ENCODE results near the gene ACOX1.

The ACOX1 gene

DNA sequence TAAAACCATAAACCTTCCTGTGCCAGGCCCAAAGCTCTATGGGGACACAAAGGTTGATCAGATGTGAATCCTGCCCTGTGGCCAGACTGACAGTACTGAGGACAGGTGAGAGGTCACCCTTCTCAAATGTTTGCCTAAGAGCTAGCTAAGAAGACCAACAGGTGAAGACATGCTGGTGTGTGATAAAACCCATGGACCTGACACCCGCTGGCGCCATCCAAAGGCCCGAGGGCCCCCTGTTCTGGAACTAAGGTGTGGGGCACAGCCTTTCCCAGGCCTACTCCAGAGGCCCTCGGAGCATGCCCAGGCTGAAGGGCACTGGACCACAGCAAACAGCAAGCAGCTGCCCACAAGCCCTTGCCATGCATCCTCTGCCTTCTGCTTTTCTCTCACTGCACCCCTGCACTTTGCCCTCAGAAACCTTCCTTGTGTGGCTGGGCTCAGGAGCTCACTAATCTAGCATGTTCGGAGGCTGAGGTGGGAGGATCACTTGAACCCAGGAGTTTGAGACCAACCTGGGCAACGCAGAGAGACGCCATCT is 16.5 kb upstream of the ACOX1 start:
- DNase-seq (ENCODE audit: low read depth) = no peak
- TF ChIP-seq, protein P1, sequence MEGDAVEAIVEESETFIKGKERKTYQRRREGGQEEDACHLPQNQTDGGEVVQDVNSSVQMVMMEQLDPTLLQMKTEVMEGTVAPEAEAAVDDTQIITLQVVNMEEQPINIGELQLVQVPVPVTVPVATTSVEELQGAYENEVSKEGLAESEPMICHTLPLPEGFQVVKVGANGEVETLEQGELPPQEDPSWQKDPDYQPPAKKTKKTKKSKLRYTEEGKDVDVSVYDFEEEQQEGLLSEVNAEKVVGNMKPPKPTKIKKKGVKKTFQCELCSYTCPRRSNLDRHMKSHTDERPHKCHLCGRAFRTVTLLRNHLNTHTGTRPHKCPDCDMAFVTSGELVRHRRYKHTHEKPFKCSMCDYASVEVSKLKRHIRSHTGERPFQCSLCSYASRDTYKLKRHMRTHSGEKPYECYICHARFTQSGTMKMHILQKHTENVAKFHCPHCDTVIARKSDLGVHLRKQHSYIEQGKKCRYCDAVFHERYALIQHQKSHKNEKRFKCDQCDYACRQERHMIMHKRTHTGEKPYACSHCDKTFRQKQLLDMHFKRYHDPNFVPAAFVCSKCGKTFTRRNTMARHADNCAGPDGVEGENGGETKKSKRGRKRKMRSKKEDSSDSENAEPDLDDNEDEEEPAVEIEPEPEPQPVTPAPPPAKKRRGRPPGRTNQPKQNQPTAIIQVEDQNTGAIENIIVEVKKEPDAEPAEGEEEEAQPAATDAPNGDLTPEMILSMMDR (conservative IDR thresholded peaks at IDR 0.05; ENCODE audit: low read length) = no peak
- H3K4me3 ChIP-seq (ENCODE audit: low read length) = no peak overlapping the region

DNA sequence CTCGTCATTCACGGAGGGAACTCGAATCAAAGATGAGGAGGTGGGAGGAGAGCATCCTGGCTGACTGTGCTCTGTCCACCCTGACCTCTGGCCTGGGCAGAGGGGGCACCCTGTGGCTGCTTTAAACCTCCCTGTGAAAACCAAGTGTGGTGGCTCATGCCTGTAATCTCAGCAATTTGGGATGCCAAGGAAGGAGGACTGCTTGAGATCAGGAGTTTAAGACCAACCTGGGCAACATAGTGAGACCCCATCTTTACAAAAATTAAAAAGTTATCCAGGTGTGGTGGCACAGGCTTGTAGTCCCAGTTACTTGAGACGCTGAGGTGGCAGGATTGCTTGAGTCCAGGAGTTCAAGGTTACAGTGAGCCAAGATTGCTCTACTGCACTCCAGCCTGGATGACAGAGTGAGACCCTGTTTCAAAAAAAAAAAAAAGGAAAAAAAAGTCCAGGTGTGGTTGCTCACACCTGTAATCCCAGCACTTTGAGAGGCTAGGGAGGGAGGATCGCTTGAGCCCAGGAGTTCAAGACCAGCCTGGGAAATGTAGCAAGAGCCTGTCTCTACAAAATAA is 15.9 kb upstream of the ACOX1 start:
- TF ChIP-seq, protein P1 (conservative IDR thresholded peaks at IDR 0.05; ENCODE audit: low read length) = no peak
- H3K4me3 ChIP-seq (ENCODE audit: low read length) = no peak overlapping the region
- no peak for DNase-seq (ENCODE audit: low read depth)

DNA sequence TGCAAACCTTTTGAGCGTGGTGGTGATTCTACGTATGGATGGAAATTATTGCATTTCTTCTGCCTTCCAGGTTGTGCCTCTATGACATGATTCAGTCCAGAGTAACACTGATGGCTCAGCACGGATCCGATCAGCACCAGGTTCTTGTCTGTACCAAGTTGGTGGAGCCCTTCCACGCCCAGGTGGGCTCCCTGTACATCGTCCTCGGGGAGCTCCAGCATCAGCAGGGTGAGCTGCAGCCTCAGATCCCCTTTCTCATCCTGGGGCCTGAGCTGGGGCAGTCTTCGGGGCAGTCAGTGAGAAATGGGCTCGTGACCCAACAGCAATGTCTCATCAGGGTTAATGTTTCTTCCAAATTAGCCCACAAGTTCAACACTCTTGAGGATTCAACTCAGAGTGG is 12.4 kb upstream of the ACOX1 start:
- TF ChIP-seq, protein P1 (conservative IDR thresholded peaks at IDR 0.05; ENCODE audit: low read length) = no peak
- H3K4me3 ChIP-seq (ENCODE audit: low read length) = no peak overlapping the region
- no peak for DNase-seq (ENCODE audit: low read depth)

DNA sequence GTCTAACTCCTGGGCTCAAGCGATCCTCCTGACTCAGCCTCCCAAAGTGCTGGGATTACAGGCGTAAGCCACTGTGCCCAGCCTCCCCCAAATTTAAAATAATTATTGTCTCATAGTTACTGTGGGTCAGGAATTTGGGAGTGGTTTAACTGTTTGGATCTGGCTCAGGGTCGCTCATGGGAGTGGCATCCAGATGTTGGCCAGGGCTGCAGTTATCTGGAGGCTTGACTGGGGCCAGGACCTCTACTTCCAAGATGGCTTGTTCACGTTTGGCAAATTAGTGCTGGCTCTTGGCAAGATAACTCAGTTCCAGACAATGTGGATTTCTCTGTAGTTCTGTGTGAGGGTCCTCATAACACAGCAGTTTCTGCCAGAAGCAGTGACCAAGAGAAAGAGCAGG is 8.1 kb upstream of the ACOX1 start:
- TF ChIP-seq, protein P1 (conservative IDR thresholded peaks at IDR 0.05; ENCODE audit: low read length) = no peak

DNA sequence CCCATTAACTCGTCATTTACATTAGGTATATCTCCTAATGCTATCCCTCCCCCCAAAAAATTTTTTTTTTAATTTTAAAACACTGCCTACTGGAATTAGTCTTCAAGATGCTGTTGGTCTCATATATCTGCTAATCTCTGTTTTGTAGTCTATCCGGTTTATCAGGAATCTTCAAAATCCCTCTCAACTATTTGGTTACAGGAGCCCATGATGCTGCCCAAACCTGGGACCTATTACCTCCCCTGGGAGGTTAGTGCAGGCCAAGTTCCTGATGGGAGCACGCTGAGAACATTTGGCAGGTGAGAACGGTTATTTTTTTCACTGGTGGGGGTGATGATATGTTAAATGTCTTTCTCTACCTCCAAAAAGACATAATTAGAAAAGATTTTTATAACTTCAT is 7.0 kb upstream of the ACOX1 start:
- H3K4me3 ChIP-seq (ENCODE audit: low read length) = no peak overlapping the region
- DNase-seq (ENCODE audit: low read depth) = no peak
- TF ChIP-seq, protein P1 (conservative IDR thresholded peaks at IDR 0.05; ENCODE audit: low read length) = no peak

More for the DNA sequence above, 8.1 kb upstream of the ACOX1 start:
- DNase-seq (ENCODE audit: low read depth) = no peak
- no peak overlapping the region for H3K4me3 ChIP-seq (ENCODE audit: low read length)

DNA sequence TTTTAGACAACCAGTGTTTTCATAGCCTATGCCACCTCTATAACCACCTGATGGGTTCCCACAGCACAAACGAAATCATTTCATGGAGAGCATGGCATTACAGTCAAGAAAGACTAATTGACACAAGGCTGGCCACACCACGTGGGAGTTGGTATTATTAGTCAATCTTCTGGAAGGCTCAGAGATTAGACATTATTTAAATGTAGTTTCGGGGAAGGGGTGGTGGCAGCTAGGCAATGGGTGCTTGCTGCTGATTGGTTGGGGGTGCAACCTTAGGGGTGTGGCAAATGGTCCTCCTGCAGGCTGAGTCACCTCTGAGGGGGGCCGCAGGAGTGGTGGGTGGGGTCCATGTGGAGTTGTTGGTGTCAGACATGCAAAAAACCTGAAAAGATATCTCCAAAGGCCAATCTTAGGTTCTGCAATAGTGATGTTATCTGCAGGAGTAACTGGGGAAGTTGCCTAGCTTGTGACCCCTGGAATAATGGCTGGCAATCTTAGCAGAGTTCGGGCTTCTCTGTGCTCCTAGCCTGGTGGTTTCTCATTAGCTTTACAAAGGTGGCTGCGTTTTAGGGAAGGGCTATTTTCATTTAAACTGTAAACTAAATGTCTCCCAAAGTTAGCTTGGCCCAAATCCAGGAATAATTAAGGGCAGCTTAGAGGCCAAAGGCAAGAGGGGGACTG is 4.7 kb upstream of the ACOX1 start:
- TF ChIP-seq, protein P1 (conservative IDR thresholded peaks at IDR 0.05; ENCODE audit: low read length) = no peak
- DNase-seq (ENCODE audit: low read depth) = peak; percentile 37
- no peak overlapping the region for H3K4me3 ChIP-seq (ENCODE audit: low read length)

Data from AG10803 (cell line).